CD14-positive monocyte (primary cell): ENCODE measurements around the gene MPL. TPM values are rescaled to one million over a fixed set of nuclear protein-coding genes. Genes with fewer than 3 reads are reported as not detected.

Experiments used
- DNase-seq, 3 donors: peaks; one replicate each; pipeline ENCODE4 v3.0.0-alpha.2; 2011 to 2022
- H2AFZ ChIP-seq: 2 replicates; pipeline ENCODE4 v1.6.0; 2012; ENCODE audit warnings: mild to moderate bottlenecking, low read depth, low read length, inconsistent platforms; ENCODE audit not compliant: insufficient read depth, poor library complexity, severe bottlenecking
- H3K27ac ChIP-seq, 2 donors: 1 replicate in 1 of 2; 2 replicates in 1 of 2; pipeline ENCODE4 v1.5.1; 2012 to 2013; ENCODE audit warnings: low read length in 2 of 2, control low read depth in 1 of 2, inconsistent platforms in 1 of 2, low read depth in 1 of 2, mild to moderate bottlenecking in 1 of 2
- H3K27me3 ChIP-seq, 2 donors: one replicate each; pipeline versions ENCODE4 v1.6.0 to v1.6.1; 2011 to 2013; ENCODE audit warnings: low read length in 2 of 2; ENCODE audit not compliant: control insufficient read depth in 2 of 2, insufficient read depth in 2 of 2
- H3K36me3 ChIP-seq, 2 donors: replicated peaks in 1 of 2; 1 replicate in 1 of 2; 2 replicates in 1 of 2; pipeline versions ENCODE4 v1.5.1 to v1.6.1; 2012 to 2013; ENCODE audit warnings: low read length in 2 of 2, control low read depth in 1 of 2, inconsistent platforms in 1 of 2, mild to moderate bottlenecking in 1 of 2; ENCODE audit not compliant: insufficient read depth in 2 of 2, control insufficient read depth in 1 of 2
- H3K4me1 ChIP-seq, 2 donors: 1 replicate in 1 of 2; 2 replicates in 1 of 2; pipeline versions ENCODE4 v1.5.1 to v1.6.1; 2012 to 2013; ENCODE audit warnings: low read length in 2 of 2, control low read depth in 1 of 2, inconsistent platforms in 1 of 2, mild to moderate bottlenecking in 1 of 2, moderate library complexity in 1 of 2; ENCODE audit not compliant: insufficient read depth in 2 of 2, control insufficient read depth in 1 of 2
- H3K4me2 ChIP-seq: replicated peaks from 2 replicates; pipeline ENCODE3; 2012; ENCODE audit warnings: low read length, moderate library complexity, mild to moderate bottlenecking; ENCODE audit not compliant: poor library complexity, severe bottlenecking; ENCODE audit errors: extremely low read depth
- H3K4me3 ChIP-seq, 3 experiments: fragments of 200-600 bp in 1 of 3; sonication (generic) in 1 of 3; replicated peaks in 1 of 3; 1 replicate in 2 of 3; 2 replicates in 1 of 3; pipeline ENCODE4 v1.5.1; 2011 to 2013; ENCODE audit warnings: low read length in 3 of 3, mild to moderate bottlenecking in 3 of 3, control low read depth in 2 of 3, low read depth in 2 of 3, inconsistent platforms in 1 of 3, moderate library complexity in 1 of 3
- H3K79me2 ChIP-seq: 2 replicates; pipeline ENCODE4 v1.6.0; 2012; ENCODE audit warnings: mild to moderate bottlenecking, control low read depth, inconsistent platforms, low read length, moderate library complexity; ENCODE audit not compliant: insufficient read depth
- H3K9ac ChIP-seq: 2 replicates; pipeline ENCODE4 v1.6.0; 2017; ENCODE audit warnings: low read length, mild to moderate bottlenecking; ENCODE audit not compliant: insufficient read depth, poor library complexity, severe bottlenecking
- H3K9me3 ChIP-seq, 2 donors: replicated peaks in 1 of 2; 1 replicate in 1 of 2; 2 replicates in 1 of 2; pipeline versions ENCODE4 v1.5.1 to v1.6.1; 2012 to 2013; ENCODE audit warnings: low read length in 2 of 2, control low read depth in 1 of 2; ENCODE audit not compliant: control insufficient read depth in 1 of 2, insufficient read depth in 1 of 2
- H4K20me1 ChIP-seq: 2 replicates; pipeline ENCODE4 v1.6.0; 2012; ENCODE audit warnings: mild to moderate bottlenecking, low read length, control low read depth, moderate library complexity; ENCODE audit not compliant: insufficient read depth
- H3K27ac Mint-ChIP-seq, 7 donors: one replicate each; pipeline ENCODE4 v1.8.0; 2020; ENCODE audit warnings: mild to moderate bottlenecking in 7 of 7, mixed read lengths in 7 of 7, moderate library complexity in 6 of 7, inconsistent platforms in 2 of 7
- H3K27me3 Mint-ChIP-seq, 3 donors: one replicate each; pipeline ENCODE4 v1.8.0; 2021 to 2022; ENCODE audit warnings: low read depth in 3 of 3, mild to moderate bottlenecking in 3 of 3, mixed read lengths in 3 of 3, moderate library complexity in 3 of 3, inconsistent platforms in 1 of 3
- H3K36me3 Mint-ChIP-seq, 2 donors: one replicate each; pipeline ENCODE4 v1.8.0; 2020; ENCODE audit warnings: mixed read lengths in 2 of 2, inconsistent platforms in 1 of 2, mild to moderate bottlenecking in 1 of 2
- H3K4me1 Mint-ChIP-seq: one replicate; pipeline ENCODE4 v1.8.0; 2020; ENCODE audit warnings: mild to moderate bottlenecking, mixed read lengths
- H3K4me3 Mint-ChIP-seq, 2 donors: one replicate each; pipeline ENCODE4 v1.8.0; 2020; ENCODE audit warnings: mild to moderate bottlenecking in 2 of 2, mixed read lengths in 2 of 2, moderate library complexity in 1 of 2
- H3K9me3 Mint-ChIP-seq, 7 donors: one replicate each; pipeline ENCODE4 v1.8.0; 2020 to 2022; ENCODE audit warnings: mixed read lengths in 7 of 7, mild to moderate bottlenecking in 6 of 7, moderate library complexity in 6 of 7, inconsistent platforms in 2 of 7
- CTCF ChIP-seq: fragments of 200-600 bp; IDR thresholded peaks from one replicate; pipeline ENCODE4 v1.8.0; 2022; ENCODE audit warnings: antibody characterized with exemption, mild to moderate bottlenecking
- WGBS: methylation state at CpG from one replicate; pipeline ENCODE4 v1.1.5; 2013; ENCODE audit warnings: missing lambda C conversion rate; ENCODE audit not compliant: insufficient coverage; 5-methylcytosine and 5-hydroxymethylcytosine counted together
- intact Hi-C, 2 donors: fragments of 100-400 bp; cut with micrococcal nuclease; formaldehyde crosslinking; loops; one replicate each; pipeline versions ENCODE4 v1.15.0 to v1.15.1; 2023
- polyA plus RNA-seq, 3 donors: library from polyadenylated mRNA; depleted of rRNA in 1 of 3; unstranded in 2 of 3; stranded (reverse) in 1 of 3; fragments of 300-500 nt in 2 of 3; fragments of >200 nt in 1 of 3; fragmentation: Illumina TruSeq in 2 of 3; gene quantifications; 1 replicate in 2 of 3; 2 replicates in 1 of 3; pipeline ENCODE4 v1.2.3, GENCODE V29; 2012 to 2021

MPL gene
- polyA plus RNA-seq, 3 donors: not detected

- no peaks in the 10 kb centered on the region for H3K9me3 ChIP-seq
- H3K27ac ChIP-seq: no peak overlapping the region
- intact Hi-C loops: no loop called here
- peaks cover 7% of the 10 kb centered on the region for H3K4me1 Mint-ChIP-seq
- H3K27me3 Mint-ChIP-seq: peaks cover 1 to 4% (median 2%) of the 10 kb centered on the region in 3 donors
- no peaks in the 10 kb centered on the region for H3K9me3 Mint-ChIP-seq
- H3K4me3 Mint-ChIP-seq: no peak overlapping the region
- 96% methylated on average over 6 of the region's 10 CpGs for WGBS
- H4K20me1 ChIP-seq: no peaks in the 10 kb centered on the region
- H3K4me1 ChIP-seq: peaks cover 0 to 2% of the 10 kb centered on the region in 2 donors
- H3K27me3 ChIP-seq: no peaks in the 10 kb centered on the region
- H3K79me2 ChIP-seq: no peaks in the 10 kb centered on the region
- H3K36me3 Mint-ChIP-seq: no peaks in the 10 kb centered on the region
- H2AFZ ChIP-seq: no peak overlapping the region
- H3K27ac Mint-ChIP-seq: no peak overlapping the region
- TF ChIP-seq CTCF: no peak
- H3K4me2 ChIP-seq: no peak overlapping the region
- H3K9ac ChIP-seq: no peak overlapping the region
- H3K4me3 ChIP-seq: no peak overlapping the region
- DNase-seq: no peak
- no peaks in the 10 kb centered on the region for H3K36me3 ChIP-seq
Observed at GRCh38 chr1:43313771-43314170, 23.8 kb upstream of the MPL start.

DNA sequence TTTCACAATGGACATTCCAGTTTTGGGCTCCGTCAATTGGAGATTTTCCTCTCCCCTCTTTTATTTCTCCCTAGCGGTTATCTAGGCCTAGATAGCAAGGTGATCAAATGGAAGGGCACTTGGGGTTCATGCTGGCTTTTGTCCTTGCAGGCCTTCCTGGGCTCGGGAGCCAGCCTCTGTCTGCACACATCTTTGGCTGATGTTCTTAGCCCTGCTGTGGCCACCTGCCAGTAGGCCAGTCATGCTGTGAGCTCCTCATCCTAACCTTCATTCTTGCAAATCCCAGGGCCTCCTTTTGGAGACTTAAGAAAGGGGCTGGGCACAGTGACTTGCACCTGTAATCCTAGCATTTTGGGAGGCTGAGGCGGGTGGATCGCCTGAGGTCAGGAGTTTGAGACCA, 23.4 kb upstream of the MPL start:
- Mint-ChIP-seq H3K27me3 (peaks cover 1 to 4% (median 2%) of the 10 kb centered on the region in 3 donors), H3K27ac (no peak overlapping the region), H3K36me3 (no peaks in the 10 kb centered on the region), H3K4me3 (no peak overlapping the region), H3K4me1 (peaks cover 7% of the 10 kb centered on the region), H3K9me3 (no peaks in the 10 kb centered on the region)
- intact Hi-C loops: no loop called here
- Histone ChIP-seq H3K4me3 (no peak overlapping the region), H3K9me3 (no peaks in the 10 kb centered on the region), H4K20me1 (no peaks in the 10 kb centered on the region), H3K36me3 (no peaks in the 10 kb centered on the region), H3K9ac (no peak overlapping the region), H3K79me2 (no peaks in the 10 kb centered on the region), H3K27ac (no peak overlapping the region), H3K4me1 (peaks cover 0 to 2% of the 10 kb centered on the region in 2 donors), H3K27me3 (no peaks in the 10 kb centered on the region), H2AFZ (no peak overlapping the region), H3K4me2 (no peak overlapping the region)
- WGBS: 100% methylated on average over 1 of the region's 5 CpGs
- DNase-seq: no peak
- no peak for TF ChIP-seq CTCF
